GM12878 (cell line): ENCODE data around the gene RECQL5. TPM values are rescaled to one million over a fixed set of nuclear protein-coding genes. Genes with fewer than 3 reads are reported as not detected.

ENCODE experiments used
- ATAC-seq: fragments of 200-7000 bp; cut with Tn5 transposase; 3 replicates; pipeline ENCODE4 v1.9.1; 2020; ENCODE audit warnings: mild to moderate bottlenecking, moderate library complexity
- BruUV-seq: library from RNA; stranded (reverse); fragments of 400-500 nt; replicated peaks from 2 replicates; lab custom pipeline; 2021; lab: Mats Ljungman, UMichigan
- CTCF ChIA-PET: fragments of 300-600 bp; sonication (Branson Sonifier 250); formaldehyde crosslinking; extraction: SDS; loops from one replicate; lab custom pipeline; 2021; ENCODE audit warnings: inconsistent platforms; lab: Yijun Ruan, JAX
- POLR2A ChIA-PET: fragments of 350-600 bp; formaldehyde crosslinking; extraction: SDS; loops from one replicate; lab custom pipeline; 2021; ENCODE audit warnings: inconsistent platforms; lab: Charles Lee
- RAD21 ChIA-PET: fragments of 300-600 bp; sonication (Branson Sonifier 250); formaldehyde crosslinking; loops from one replicate; lab custom pipeline; 2023; ENCODE audit warnings: antibody characterized with exemption; ENCODE audit not compliant: unreplicated experiment; lab: Charles Lee
- SMC1A ChIA-PET: fragments of 300-600 bp; sonication (Branson Sonifier 250); formaldehyde crosslinking; loops from one replicate; lab custom pipeline; 2023; ENCODE audit not compliant: unreplicated experiment, uncharacterized antibody; lab: Charles Lee
- DNase-seq: peaks from one replicate; pipeline ENCODE4 v3.0.0-alpha.2; 2011; ENCODE audit warnings: low read depth, low spot score
- FAIRE-seq: peaks from 3 replicates; lab custom pipeline; 2011; peaks lifted over from hg19 to GRCh38; lab: Jason Lieb, UNC
- H2AFZ ChIP-seq: 2 replicates; pipeline ENCODE4 v1.6.0; 2011; ENCODE audit warnings: low read depth, low read length, control low read depth; ENCODE audit not compliant: control insufficient read depth
- H3K27ac ChIP-seq: 2 replicates; pipeline ENCODE4 v1.5.1; 2011; ENCODE audit warnings: control low read depth; ENCODE audit not compliant: control insufficient read depth, insufficient read depth
- H3K27me3 ChIP-seq, 2 experiments: replicated peaks in 1 of 2; 2 replicates each; pipeline versions ENCODE4 v1.6.0 to v1.6.1; 2011; ENCODE audit warnings: low read length in 1 of 2; ENCODE audit not compliant: control insufficient read depth in 2 of 2, insufficient read depth in 2 of 2
- H3K36me3 ChIP-seq, 2 experiments: 2 replicates each; pipeline ENCODE4 v1.5.1; 2011; ENCODE audit warnings: low read length in 1 of 2; ENCODE audit not compliant: control insufficient read depth in 2 of 2, insufficient read depth in 2 of 2
- H3K4me1 ChIP-seq: 2 replicates; pipeline ENCODE4 v1.6.1; 2011; ENCODE audit warnings: mild to moderate bottlenecking, low read length, moderate library complexity, mixed read lengths; ENCODE audit not compliant: control insufficient read depth, insufficient read depth
- H3K4me2 ChIP-seq: 2 replicates; pipeline ENCODE4 v1.6.0; 2011; ENCODE audit warnings: control low read depth; ENCODE audit not compliant: control insufficient read depth, insufficient read depth
- H3K4me3 ChIP-seq: fragments of 200-600 bp; sonication (generic); 2 replicates; pipeline ENCODE4 v1.5.1; 2016
- H3K79me2 ChIP-seq: 2 replicates; pipeline ENCODE4 v1.6.0; 2011; ENCODE audit warnings: low read length; ENCODE audit not compliant: control insufficient read depth, insufficient read depth
- H3K9ac ChIP-seq: 2 replicates; pipeline ENCODE4 v1.8.0; 2011; ENCODE audit warnings: low read length, control low read depth, mixed read lengths; ENCODE audit not compliant: control insufficient read depth, insufficient read depth
- H3K9me3 ChIP-seq: replicated peaks from 3 replicates; pipeline ENCODE4 v1.5.1; 2011; ENCODE audit warnings: mild to moderate bottlenecking, low read length; ENCODE audit not compliant: control insufficient read depth, insufficient read depth
- H4K20me1 ChIP-seq: 2 replicates; pipeline ENCODE4 v1.6.0; 2011; ENCODE audit not compliant: control insufficient read depth, insufficient read depth
- GABPA ChIP-seq: IDR thresholded peaks from 2 replicates; pipeline ENCODE4 v1.6.1; 2014; ENCODE audit warnings: antibody characterized with exemption, low read depth, mild to moderate bottlenecking, inconsistent platforms
- NRF1 ChIP-seq: conservative IDR thresholded peaks from 2 replicates; pipeline ENCODE4 v1.6.1; 2011; ENCODE audit warnings: mild to moderate bottlenecking, low read depth, low read length, improper control_type of control experiment
- POLR2A ChIP-seq: IDR thresholded peaks from 2 replicates; pipeline ENCODE4 v1.6.1; 2011; ENCODE audit warnings: low read depth, mild to moderate bottlenecking, low read length
- TCF7 ChIP-seq: IDR thresholded peaks from 2 replicates; pipeline ENCODE4 v1.6.1; 2014; ENCODE audit warnings: antibody characterized with exemption, borderline replicate concordance
- USF1 ChIP-seq: IDR thresholded peaks from 2 replicates; pipeline ENCODE4 v1.6.1; 2011; ENCODE audit warnings: borderline replicate concordance, low read depth, mild to moderate bottlenecking, moderate library complexity, mixed read lengths, low read length; ENCODE audit not compliant: insufficient read depth; ENCODE audit errors: extremely low read length
- ZBTB40 ChIP-seq: fragments of 450-650 bp; IDR thresholded peaks from 2 replicates; pipeline ENCODE4 v1.6.1; 2016; ENCODE audit warnings: mild to moderate bottlenecking, moderate library complexity, borderline replicate concordance
- ZNF217 ChIP-seq: fragments of 450-650 bp; IDR thresholded peaks from 2 replicates; pipeline ENCODE4 v1.6.1; 2017; ENCODE audit warnings: antibody characterized with exemption, mild to moderate bottlenecking
- WGBS: methylation state at CpG from one replicate; pipeline ENCODE4 v1.1.6; 2016; ENCODE audit warnings: low lambda C conversion rate; ENCODE audit not compliant: insufficient replicate concordance, insufficient coverage; ENCODE audit errors: missing lambda C conversion rate; 5-methylcytosine and 5-hydroxymethylcytosine counted together
- in situ Hi-C: fragments of 300-500 bp; cut with MboI; formaldehyde crosslinking; loops from 9 replicates; pipeline ENCODE4 v1.14.3; 2018; ENCODE audit warnings: mixed read lengths
- intact Hi-C: fragments of 100-400 bp; cut with micrococcal nuclease; formaldehyde crosslinking; loops from one replicate; pipeline ENCODE4 v1.14.2; 2022; ENCODE audit not compliant: unreplicated experiment
- polyA plus RNA-seq, 11 experiments: library from polyadenylated mRNA; depleted of rRNA in 4 of 11; unstranded in 6 of 11; stranded (reverse) in 5 of 11; fragments of >200 nt; fragmentation: Nextera tagmentation in 4 of 11; fragmentation: Illumina TruSeq in 1 of 11; extraction: Ambion mirVana in 4 of 11; extraction: Trizol in 1 of 11; gene quantifications; 1 replicate in 1 of 11; 2 replicates in 10 of 11; pipeline versions ENCODE4 v1.2.1 to v1.2.3, GENCODE V29; 2011 to 2016; ENCODE audit warnings: inconsistent platforms in 2 of 11, missing spikeins in 2 of 11, low read depth in 1 of 11
- total RNA-seq, 4 experiments: library from RNA; depleted of rRNA in 3 of 4; stranded (reverse); fragments of >200 nt in 3 of 4; fragmentation: Illumina TruSeq in 1 of 4; extraction: Trizol in 1 of 4; gene quantifications; 2 replicates each; pipeline versions ENCODE4 v1.2.1 to v1.2.3, GENCODE V29; 2013 to 2021

Gene RECQL5
- total and polyA plus RNA-seq, 10 of the 15 experiments (the other 5 are each of a cell fraction or from before 2014, with no cell fraction given) = 3.6 to 30.6 (median 20.1) TPM

- Histone ChIP-seq H3K79me2 (peaks cover 26% of the 10 kb centered on the region), H3K9ac (no peak overlapping the region), H2AFZ (no peak overlapping the region), H3K4me3 (no peak overlapping the region), H4K20me1 (no peaks in the 10 kb centered on the region), H3K27ac (no peak overlapping the region), H3K4me1 (peaks cover 5% of the 10 kb centered on the region; the same call in 1 of the 2 replicates), H3K27me3 (no peaks in the 10 kb centered on the region), H3K4me2 (no peak overlapping the region), H3K9me3 (no peaks in the 10 kb centered on the region; the same call in 2 of the 3 replicates), H3K36me3 (peaks cover 6 to 20% of the 10 kb centered on the region in 2 experiments; a peak in 3 of 4 replicates)
- 97% methylated on average over 10 of the region's 10 CpGs for WGBS
- ChIA-PET CTCF (interaction anchor here (1.3 to 13.2 kb wide), 5 partner anchors 8 to 80 kb away, joined by 3 to 134 read pairs (median 7); partner anchors contain the start of gene SMIM5), POLR2A (interaction anchor here (0.6 to 1.0 kb wide), 2 partner anchors 8 kb away, joined by 3 to 7 read pairs; no protein-coding TSS in a partner anchor), SMC1A (no interaction called here), RAD21 (interaction anchor here (1.0 to 1.3 kb wide), 2 partner anchors 34 to 68 kb away, joined by 3 to 6 read pairs; a partner anchor contains a TSS)
- FAIRE-seq = no peak
- BruUV-seq = no TSS peak
- no peak for DNase-seq
- TF ChIP-seq POLR2A (0 out of 2 replicates have a peak, but pooled peaks have one; percentile 24), NRF1 (no peak)
- ATAC-seq = no peak
- in situ Hi-C loops (no loop called here), intact Hi-C loops (no loop called here)
Observed at GRCh38 chr17:75680431-75680830, 13.5 kb upstream of the RECQL5 start.

- ChIA-PET POLR2A (interaction anchor here (0.6 to 1.1 kb wide), 3 partner anchors 9 to 30 kb away, joined by 3 to 7 read pairs (median 3); no protein-coding TSS in a partner anchor), SMC1A (no interaction called here), RAD21 (interaction anchor here (1.3 kb wide), 1 partner anchor 68 kb away, joined by 6 read pairs; no protein-coding TSS in a partner anchor), CTCF (interaction anchor here (1.3 to 13.2 kb wide), 5 partner anchors 9 to 79 kb away, joined by 3 to 134 read pairs (median 7); partner anchors contain the start of gene SMIM5)
- peaks cover 6 to 16% of the 10 kb centered on the region in 2 experiments; a peak in 3 of 4 replicates for H3K36me3 ChIP-seq
- DNase-seq = no peak
- no peak overlapping the region for H3K4me2 ChIP-seq
- H3K9me3 ChIP-seq = no peaks in the 10 kb centered on the region; the same call in 2 of the 3 replicates
- H3K79me2 ChIP-seq = peaks cover 20% of the 10 kb centered on the region
- H3K9ac ChIP-seq = no peak overlapping the region
- no peak overlapping the region for H3K4me3 ChIP-seq
- intact Hi-C loops = no loop called here
- no peak for FAIRE-seq
- in situ Hi-C loops = no loop called here
- H3K27me3 ChIP-seq = no peaks in the 10 kb centered on the region
- H4K20me1 ChIP-seq = no peaks in the 10 kb centered on the region
- H3K27ac ChIP-seq = no peak overlapping the region
- no TSS peak for BruUV-seq
- ATAC-seq = no peak
- no peak overlapping the region for H2AFZ ChIP-seq
- H3K4me1 ChIP-seq = peaks cover 1% of the 10 kb centered on the region; the same call in 1 of the 2 replicates
- WGBS = 76% methylated on average over 11 of the region's 11 CpGs
- TF ChIP-seq TCF7 = no peak
- TF ChIP-seq ZBTB40 = no peak
- TF ChIP-seq GABPA = no peak
- TF ChIP-seq USF1 = no peak
- no peak for TF ChIP-seq ZNF217
Observed at GRCh38 chr17:75679706-75680211, 12.8 kb upstream of the RECQL5 start.
